ENCODE data around the gene TBC1D4.

- TF ChIP-seq EZH2 (IDR thresholded peaks at IDR 0.05; ENCODE audit: insufficient read depth, poor library complexity, severe bottlenecking) (no peak), EZH2phosphoT487 (IDR thresholded peaks at IDR 0.05; ENCODE audit: insufficient read depth, low read depth) (no peak)
Measured at GRCh38 chr13:75421133-75421532, 60.8 kb downstream of the TBC1D4 start.

All from GM23248 (cell line).